Colonic mucosa (tissue), 4 donors: ENCODE data around the gene CASP6. TPM values are rescaled to one million over a fixed set of nuclear protein-coding genes. Genes with fewer than 3 reads are reported as not detected.

Experiments used
- DNase-seq: peaks from one replicate; pipeline ENCODE4 v3.0.0-alpha.2; 2020
- H3K27ac ChIP-seq: fragments of 200-600 bp; one replicate; pipeline ENCODE4 v1.8.0; 2021
- H3K27me3 ChIP-seq: fragments of 200-600 bp; one replicate; pipeline ENCODE4 v1.8.0; 2021
- H3K36me3 ChIP-seq: fragments of 200-600 bp; one replicate; pipeline ENCODE4 v1.8.0; 2021
- H3K4me1 ChIP-seq: fragments of 200-600 bp; one replicate; pipeline ENCODE4 v1.8.0; 2021; ENCODE audit warnings: mild to moderate bottlenecking
- H3K4me3 ChIP-seq: fragments of 200-600 bp; one replicate; pipeline ENCODE4 v1.8.0; 2021
- H3K9ac ChIP-seq, 2 donors: one replicate each; pipeline ENCODE4 v1.7.0; 2013; ENCODE audit warnings: control low read depth in 2 of 2, low read depth in 2 of 2, low read length in 2 of 2
- H3K9me3 ChIP-seq: fragments of 200-600 bp; one replicate; pipeline ENCODE4 v1.8.0; 2021
- intact Hi-C: fragments of 100-400 bp; cut with DNase I; formaldehyde crosslinking; loops from one replicate; pipeline ENCODE4 v1.14.1; 2022
- total RNA-seq, 2 donors: library from RNA; stranded (reverse); fragmentation: NEBNext Ultra II Directional in 1 of 2; extraction: Animal tissue kit (Norgen Biotek cat#: 25700) in 1 of 2; gene quantifications; one replicate each; pipeline ENCODE4 v1.2.1, GENCODE V29; 2021
- TF ChIP-seq, protein P1 (sequence below): fragments of 200-600 bp; IDR thresholded peaks from one replicate; pipeline ENCODE4 v1.8.0; 2022; ENCODE audit warnings: antibody characterized with exemption, mild to moderate bottlenecking
- donor health status: healthy.
- donor health status: DM: no; HTN: no; CAD: no.
- donor health status: DM: no; HTN: no; CAD: no.

CASP6 gene
- total RNA-seq, 2 donors from 2014 or later = 110 to 115 TPM

DNA sequence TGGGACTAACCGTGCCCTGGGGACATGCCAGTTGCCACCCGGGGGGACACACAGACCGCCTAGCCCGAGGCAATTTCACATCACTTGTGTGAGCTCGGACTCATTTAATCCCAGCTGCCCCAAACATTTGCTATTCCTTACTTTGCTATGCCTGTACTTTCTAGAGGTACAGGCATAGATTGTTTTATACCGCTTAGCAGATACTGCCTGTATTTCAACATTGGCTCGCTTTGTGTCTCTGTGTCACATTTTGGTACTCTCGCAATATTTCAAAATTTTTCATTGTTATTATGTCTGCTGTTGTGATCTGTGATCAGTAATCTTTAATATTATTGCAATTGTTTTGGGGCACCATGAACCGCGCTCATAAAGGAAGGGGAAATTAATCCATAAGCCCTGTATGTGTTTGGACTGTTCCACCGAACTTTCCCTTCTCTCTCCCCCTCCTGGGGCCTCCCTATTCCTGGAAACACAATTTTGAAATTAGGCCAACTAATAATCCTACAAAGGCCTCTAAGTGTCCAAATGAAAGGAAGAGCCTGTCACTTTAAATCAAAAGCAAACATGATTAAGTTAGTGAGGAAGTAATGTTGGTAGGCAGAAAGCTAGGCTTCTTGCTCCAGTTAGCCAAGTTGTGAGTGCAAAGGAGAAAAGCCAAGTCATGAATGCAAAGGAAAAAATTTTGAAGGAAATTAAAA is 568 bp upstream of the CASP6 start:
- H3K27ac ChIP-seq = peak overlapping the region; percentile 96
- H3K4me3 ChIP-seq = peak overlapping the region; percentile 81
- peak overlapping the region; percentile 81 to 89 for H3K9ac ChIP-seq
- TF ChIP-seq, protein P1, sequence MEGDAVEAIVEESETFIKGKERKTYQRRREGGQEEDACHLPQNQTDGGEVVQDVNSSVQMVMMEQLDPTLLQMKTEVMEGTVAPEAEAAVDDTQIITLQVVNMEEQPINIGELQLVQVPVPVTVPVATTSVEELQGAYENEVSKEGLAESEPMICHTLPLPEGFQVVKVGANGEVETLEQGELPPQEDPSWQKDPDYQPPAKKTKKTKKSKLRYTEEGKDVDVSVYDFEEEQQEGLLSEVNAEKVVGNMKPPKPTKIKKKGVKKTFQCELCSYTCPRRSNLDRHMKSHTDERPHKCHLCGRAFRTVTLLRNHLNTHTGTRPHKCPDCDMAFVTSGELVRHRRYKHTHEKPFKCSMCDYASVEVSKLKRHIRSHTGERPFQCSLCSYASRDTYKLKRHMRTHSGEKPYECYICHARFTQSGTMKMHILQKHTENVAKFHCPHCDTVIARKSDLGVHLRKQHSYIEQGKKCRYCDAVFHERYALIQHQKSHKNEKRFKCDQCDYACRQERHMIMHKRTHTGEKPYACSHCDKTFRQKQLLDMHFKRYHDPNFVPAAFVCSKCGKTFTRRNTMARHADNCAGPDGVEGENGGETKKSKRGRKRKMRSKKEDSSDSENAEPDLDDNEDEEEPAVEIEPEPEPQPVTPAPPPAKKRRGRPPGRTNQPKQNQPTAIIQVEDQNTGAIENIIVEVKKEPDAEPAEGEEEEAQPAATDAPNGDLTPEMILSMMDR = no peak
- intact Hi-C loops = loop anchor here (5.0 kb wide), 2 partner anchors 98 to 272 kb away; partner anchors contain the start of genes CFI and SEC24B
- H3K4me1 ChIP-seq = no peaks in the 10 kb centered on the region
- H3K36me3 ChIP-seq = no peaks in the 10 kb centered on the region
- peak; percentile 29 for DNase-seq
- H3K9me3 ChIP-seq = no peaks in the 10 kb centered on the region
- H3K27me3 ChIP-seq = no peaks in the 10 kb centered on the region

- TF ChIP-seq, protein P1 = no peak
- H3K36me3 ChIP-seq = no peaks in the 10 kb centered on the region
- no peaks in the 10 kb centered on the region for H3K4me1 ChIP-seq
- intact Hi-C loops = loop anchor here (5.0 kb wide), 2 partner anchors 101 to 269 kb away; partner anchors contain the start of genes CFI and SEC24B
- no peaks in the 10 kb centered on the region for H3K9me3 ChIP-seq
- H3K4me3 ChIP-seq = peak overlapping the region; percentile 81
- peak overlapping the region; percentile 96 for H3K27ac ChIP-seq
- H3K27me3 ChIP-seq = no peaks in the 10 kb centered on the region
- peak; percentile 68 for DNase-seq
- peak overlapping the region in 1 of 2 donors; percentile 89 for H3K9ac ChIP-seq
These were observed 1.5 kb downstream of the CASP6 start for GRCh38 chr4:109701566-109702410.

DNA sequence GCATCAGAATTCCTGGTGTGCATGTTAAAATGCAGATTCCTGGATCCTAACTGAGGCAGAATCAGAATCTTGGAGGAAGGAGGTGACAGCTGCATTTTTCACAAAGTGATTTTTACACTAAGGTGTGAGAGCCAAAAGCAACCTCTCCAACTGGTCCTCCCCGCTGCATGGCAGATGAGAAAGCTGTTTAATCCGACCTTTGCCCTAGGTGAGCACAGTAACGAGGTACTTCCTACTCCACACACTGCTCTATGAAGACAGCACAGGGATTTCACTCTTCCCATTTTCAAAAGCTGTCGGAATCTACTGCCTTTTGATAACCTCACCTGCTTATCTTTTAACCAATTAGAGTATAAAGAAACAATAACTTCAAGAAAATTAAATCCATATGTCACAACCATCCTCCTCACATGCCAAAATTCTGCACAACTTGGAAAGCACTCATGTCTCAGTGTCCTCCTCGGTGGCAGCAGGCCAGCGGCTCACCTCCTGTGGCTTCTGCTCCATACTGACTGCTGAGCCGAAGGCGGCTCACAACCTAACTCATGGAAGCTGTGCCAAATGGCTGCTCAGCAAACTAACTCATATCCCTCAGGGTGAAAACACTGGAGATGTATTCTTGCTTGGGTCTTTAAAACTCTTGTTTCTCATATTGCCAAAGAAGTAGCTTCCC is 3.6 kb downstream of the CASP6 start:
- intact Hi-C loops = loop anchor here (5.0 kb wide), 2 partner anchors 103 to 267 kb away; partner anchors contain the start of genes CFI and SEC24B
- Histone ChIP-seq H3K27ac (peak overlapping the region; percentile 45), H3K4me3 (no peak overlapping the region), H3K36me3 (no peaks in the 10 kb centered on the region), H3K4me1 (no peaks in the 10 kb centered on the region), H3K9me3 (no peaks in the 10 kb centered on the region), H3K27me3 (no peaks in the 10 kb centered on the region), H3K9ac (peak overlapping the region in 1 of 2 donors; percentile 28)
- peak; percentile 73 for DNase-seq
- TF ChIP-seq, protein P1 = no peak

- peaks cover 7% of the 10 kb centered on the region for H3K36me3 ChIP-seq
- TF ChIP-seq, protein P1 = no peak
- no peak overlapping the region for H3K9ac ChIP-seq
- H3K9me3 ChIP-seq = no peaks in the 10 kb centered on the region
- H3K4me1 ChIP-seq = no peaks in the 10 kb centered on the region
- H3K27me3 ChIP-seq = no peaks in the 10 kb centered on the region
- intact Hi-C loops = no loop called here
- no peak overlapping the region for H3K4me3 ChIP-seq
- no peak for DNase-seq
- no peak overlapping the region for H3K27ac ChIP-seq
These were observed 4.6 kb downstream of the CASP6 start for GRCh38 chr4:109698656-109699055.

DNA sequence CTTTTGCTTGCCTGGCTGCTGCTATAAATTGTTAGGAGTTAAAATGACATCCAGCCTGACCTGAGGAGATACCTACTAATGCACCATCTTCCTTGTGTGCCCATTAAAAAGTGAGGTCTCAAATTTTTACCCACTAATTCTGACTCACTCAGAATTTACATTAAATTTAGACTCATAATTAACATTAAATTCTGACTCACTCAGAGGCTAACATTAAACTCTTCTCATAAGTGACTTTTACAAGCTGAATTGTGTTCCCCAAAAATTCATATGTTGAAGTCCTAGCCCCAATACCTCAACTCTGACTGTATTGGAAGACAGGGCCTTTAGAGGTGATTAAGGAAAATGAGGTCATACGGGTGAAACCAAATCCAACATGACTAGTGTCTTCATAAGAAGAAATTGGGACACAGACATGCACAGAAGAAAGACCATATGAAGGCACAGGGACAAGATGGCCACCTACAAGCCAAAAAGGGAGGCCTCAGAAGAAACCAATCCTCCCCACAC is 11.8 kb downstream of the CASP6 start:
- Histone ChIP-seq H3K9me3 (no peaks in the 10 kb centered on the region), H3K4me1 (no peaks in the 10 kb centered on the region), H3K4me3 (no peak overlapping the region), H3K9ac (no peak overlapping the region), H3K36me3 (peaks cover 7% of the 10 kb centered on the region), H3K27me3 (no peaks in the 10 kb centered on the region), H3K27ac (no peak overlapping the region)
- intact Hi-C loops = no loop called here
- TF ChIP-seq, protein P1 = no peak
- no peak for DNase-seq
